Loucy (cell line): Measurements from ENCODE around the gene ZNF486.
"Not testable (repeated sequence)": the region's sequence is repeated elsewhere in the genome, so short reads cannot be mapped to it uniquely, and the experiment has no call there.

Experiments used
- H2AFZ ChIP-seq: fragments of 200-600 bp; sonication (generic); 2 replicates; pipeline ENCODE4 v1.6.0; 2016; ENCODE audit warnings: antibody characterized with exemption, mild to moderate bottlenecking, low read length, moderate library complexity
- H3F3A ChIP-seq: fragments of 200-600 bp; 2 replicates; pipeline ENCODE4 v1.6.0; 2016; ENCODE audit warnings: antibody characterized with exemption, low read depth, mild to moderate bottlenecking
- H3K27me3 ChIP-seq: fragments of 200-600 bp; sonication (generic); 2 replicates; pipeline ENCODE4 v1.6.1; 2014; ENCODE audit warnings: low read length, mild to moderate bottlenecking; ENCODE audit not compliant: insufficient read depth, poor library complexity, severe bottlenecking
- H3K36me3 ChIP-seq: fragments of 200-600 bp; sonication (generic); 2 replicates; pipeline ENCODE4 v1.6.1; 2016; ENCODE audit warnings: low read length; ENCODE audit not compliant: insufficient read depth
- H3K4me1 ChIP-seq: fragments of 200-600 bp; sonication (generic); 2 replicates; pipeline ENCODE4 v1.5.1; 2014; ENCODE audit warnings: low read length, mild to moderate bottlenecking; ENCODE audit not compliant: insufficient read depth, poor library complexity, severe bottlenecking
- H3K4me2 ChIP-seq: fragments of 200-600 bp; sonication (generic); 2 replicates; pipeline ENCODE4 v1.6.0; 2014; ENCODE audit warnings: antibody characterized with exemption, low read length, low read depth, mild to moderate bottlenecking; ENCODE audit not compliant: poor library complexity, severe bottlenecking
- H3K4me3 ChIP-seq: fragments of 200-600 bp; sonication (generic); 2 replicates; pipeline ENCODE4 v1.5.1; 2014; ENCODE audit warnings: low read length, mild to moderate bottlenecking, mixed read lengths; ENCODE audit not compliant: poor library complexity, severe bottlenecking
- H3K79me2 ChIP-seq: fragments of 200-600 bp; sonication (generic); 2 replicates; pipeline ENCODE4 v1.6.1; 2014; ENCODE audit warnings: low read length; ENCODE audit not compliant: insufficient read depth
- H3K9ac ChIP-seq: fragments of 200-600 bp; sonication (generic); 2 replicates; pipeline ENCODE4 v1.6.0; 2014; ENCODE audit warnings: mild to moderate bottlenecking, low read depth, low read length, moderate library complexity; ENCODE audit not compliant: poor library complexity, severe bottlenecking
- H3K9me2 ChIP-seq: fragments of 200-600 bp; sonication (generic); replicated peaks from 2 replicates; pipeline ENCODE4 v1.6.1; 2016; ENCODE audit warnings: low read depth, low read length, mixed read lengths
- H3K9me3 ChIP-seq: fragments of 200-600 bp; sonication (generic); 2 replicates; pipeline ENCODE4 v1.6.1; 2014; ENCODE audit warnings: mild to moderate bottlenecking, antibody characterized with exemption, low read length, low read depth; ENCODE audit not compliant: insufficient read depth
- H4K20me1 ChIP-seq: fragments of 200-600 bp; sonication (generic); 2 replicates; pipeline ENCODE4 v1.6.0; 2014; ENCODE audit warnings: antibody characterized with exemption, low read length, mild to moderate bottlenecking; ENCODE audit not compliant: insufficient read depth, poor library complexity, severe bottlenecking
- EZH2phosphoT487 ChIP-seq: fragments of 200-600 bp; IDR thresholded peaks from 2 replicates; pipeline ENCODE4 v1.6.1; 2018; ENCODE audit warnings: antibody characterized with exemption, mild to moderate bottlenecking, moderate library complexity, borderline replicate concordance
- TF ChIP-seq, protein P1 (sequence below): fragments of 200-600 bp; sonication (generic); conservative IDR thresholded peaks from 2 replicates; pipeline ENCODE4 v1.5.1; 2014; ENCODE audit warnings: mild to moderate bottlenecking, antibody characterized with exemption, low read length

Gene ZNF486

DNA sequence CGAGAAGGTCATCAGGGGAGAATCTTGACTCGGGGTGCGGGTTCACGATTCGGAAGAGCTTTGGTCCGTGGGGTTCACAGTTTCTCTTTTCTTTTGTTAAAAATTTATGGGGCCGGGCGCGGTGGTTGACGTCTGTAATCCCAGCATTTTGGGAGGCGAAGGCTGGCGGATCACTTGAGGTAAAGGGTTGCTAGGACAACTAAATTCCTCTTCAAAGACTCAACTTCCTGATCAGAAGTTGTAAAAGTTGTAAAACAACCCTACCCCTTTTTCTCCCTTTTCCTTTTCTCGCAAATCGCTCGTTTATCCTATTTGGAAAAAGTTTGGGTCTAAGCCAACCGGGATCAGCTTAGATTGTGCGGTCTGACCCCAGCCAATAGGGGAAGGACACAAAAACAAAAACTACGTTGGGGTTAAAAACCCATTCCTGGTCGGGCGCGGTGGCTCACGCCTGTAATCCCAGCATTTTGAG, 673 bp downstream of the ZNF486 start:
- H3F3A ChIP-seq: no peaks in the 10 kb centered on the region
- no peaks in the 10 kb centered on the region for H3K36me3 ChIP-seq
- no peaks in the 10 kb centered on the region for H3K9me3 ChIP-seq
- peak overlapping the region; percentile 81 for H3K9ac ChIP-seq
- peak overlapping the region; percentile 79 for H3K4me3 ChIP-seq
- no peaks in the 10 kb centered on the region for H3K9me2 ChIP-seq
- peaks cover 56% of the 10 kb centered on the region for H3K79me2 ChIP-seq
- H2AFZ ChIP-seq: no peak overlapping the region
- no peaks in the 10 kb centered on the region for H4K20me1 ChIP-seq
- H3K4me2 ChIP-seq: peak overlapping the region; percentile 70
- TF ChIP-seq EZH2phosphoT487: no peak
- TF ChIP-seq, protein P1, sequence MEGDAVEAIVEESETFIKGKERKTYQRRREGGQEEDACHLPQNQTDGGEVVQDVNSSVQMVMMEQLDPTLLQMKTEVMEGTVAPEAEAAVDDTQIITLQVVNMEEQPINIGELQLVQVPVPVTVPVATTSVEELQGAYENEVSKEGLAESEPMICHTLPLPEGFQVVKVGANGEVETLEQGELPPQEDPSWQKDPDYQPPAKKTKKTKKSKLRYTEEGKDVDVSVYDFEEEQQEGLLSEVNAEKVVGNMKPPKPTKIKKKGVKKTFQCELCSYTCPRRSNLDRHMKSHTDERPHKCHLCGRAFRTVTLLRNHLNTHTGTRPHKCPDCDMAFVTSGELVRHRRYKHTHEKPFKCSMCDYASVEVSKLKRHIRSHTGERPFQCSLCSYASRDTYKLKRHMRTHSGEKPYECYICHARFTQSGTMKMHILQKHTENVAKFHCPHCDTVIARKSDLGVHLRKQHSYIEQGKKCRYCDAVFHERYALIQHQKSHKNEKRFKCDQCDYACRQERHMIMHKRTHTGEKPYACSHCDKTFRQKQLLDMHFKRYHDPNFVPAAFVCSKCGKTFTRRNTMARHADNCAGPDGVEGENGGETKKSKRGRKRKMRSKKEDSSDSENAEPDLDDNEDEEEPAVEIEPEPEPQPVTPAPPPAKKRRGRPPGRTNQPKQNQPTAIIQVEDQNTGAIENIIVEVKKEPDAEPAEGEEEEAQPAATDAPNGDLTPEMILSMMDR: no peak
- no peaks in the 10 kb centered on the region for H3K27me3 ChIP-seq
- H3K4me1 ChIP-seq: peaks cover 21% of the 10 kb centered on the region

DNA sequence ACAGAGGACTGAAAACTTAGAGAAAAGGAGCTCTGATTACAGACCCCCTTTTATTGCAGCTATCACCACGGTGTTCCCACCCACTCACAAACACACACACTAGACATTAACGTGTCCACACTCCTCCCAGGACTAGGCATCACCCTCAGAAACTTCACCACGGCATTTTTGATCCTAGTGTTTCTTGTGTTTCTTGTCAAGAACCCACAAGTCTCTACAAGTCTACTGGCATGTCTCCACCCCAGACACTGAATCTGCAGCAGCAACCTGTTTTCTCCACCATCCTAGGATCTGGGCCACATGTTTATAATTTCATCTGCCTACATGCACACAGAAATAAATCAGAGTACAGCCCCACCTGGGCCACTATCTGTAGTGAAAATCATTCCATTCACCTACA, 4.3 kb downstream of the ZNF486 start:
- H3K4me3 ChIP-seq: peak overlapping the region; percentile 52

DNA sequence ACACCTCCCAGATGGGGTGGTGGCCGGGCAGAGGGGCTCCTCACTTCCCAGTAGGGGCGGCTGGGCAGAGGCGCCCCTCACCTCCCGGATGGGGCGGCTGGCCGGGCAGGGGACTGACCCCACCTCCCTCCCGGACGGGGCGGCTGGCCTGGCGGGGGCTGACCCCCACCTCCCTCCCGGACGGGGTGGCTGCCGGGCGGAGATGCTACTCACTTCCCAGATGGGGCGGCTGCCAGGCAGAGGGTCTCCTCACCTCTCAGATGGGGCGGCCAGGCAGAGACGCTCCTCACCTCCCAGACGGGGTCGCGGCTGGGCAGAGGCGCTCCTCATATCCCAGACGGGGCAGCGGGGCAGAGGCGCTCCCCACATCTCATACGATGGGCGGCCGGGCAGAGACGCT, 8.8 kb downstream of the ZNF486 start:
- H3K27me3 ChIP-seq, H3K9me3 ChIP-seq, H3K4me2 ChIP-seq, H3K36me3 ChIP-seq, H3K4me3 ChIP-seq, H3F3A ChIP-seq, H4K20me1 ChIP-seq, H3K9ac ChIP-seq, H3K4me1 ChIP-seq, H2AFZ ChIP-seq, H3K9me2 ChIP-seq: not testable (repeated sequence)
- peaks cover 28% of the 10 kb centered on the region; the same call in 1 of the 2 replicates for H3K79me2 ChIP-seq

More for the DNA sequence above, 4.3 kb downstream of the ZNF486 start:
- H3K79me2 ChIP-seq: peaks cover 66% of the 10 kb centered on the region
- H3K4me2 ChIP-seq: peak overlapping the region; percentile 63
- H3K4me1 ChIP-seq: peaks cover 9% of the 10 kb centered on the region
- no peaks in the 10 kb centered on the region for H3F3A ChIP-seq
- H3K9ac ChIP-seq: peak overlapping the region; percentile 30
- TF ChIP-seq, protein P1: no peak
- no peak for TF ChIP-seq EZH2phosphoT487
- H3K27me3 ChIP-seq: no peaks in the 10 kb centered on the region
- no peaks in the 10 kb centered on the region for H3K9me2 ChIP-seq
- no peak overlapping the region for H2AFZ ChIP-seq
- no peaks in the 10 kb centered on the region for H4K20me1 ChIP-seq
- no peaks in the 10 kb centered on the region for H3K36me3 ChIP-seq
- no peaks in the 10 kb centered on the region for H3K9me3 ChIP-seq

DNA sequence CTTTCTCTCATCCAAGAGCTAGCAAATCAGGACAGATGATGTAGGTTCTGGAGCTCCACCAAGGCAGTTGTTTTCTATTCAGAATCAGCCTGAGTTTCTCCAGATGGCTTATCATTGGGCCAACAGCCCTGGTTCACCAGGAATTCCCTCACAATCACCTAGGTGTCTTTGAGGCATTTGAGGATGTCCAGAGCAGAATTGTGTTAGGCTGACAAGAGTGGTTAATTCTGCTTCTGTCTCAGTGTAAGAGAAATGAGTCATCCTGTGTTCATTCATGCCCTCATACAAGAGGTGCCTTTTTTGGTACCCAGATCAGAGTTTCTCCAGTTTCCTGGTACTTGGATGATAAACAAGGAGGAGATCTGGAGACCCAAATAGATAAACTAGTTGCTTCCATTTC, 12.9 kb downstream of the ZNF486 start:
- not testable (repeated sequence) for H3K4me2 ChIP-seq, H3K4me3 ChIP-seq, H3K79me2 ChIP-seq, H3K27me3 ChIP-seq, H3K9ac ChIP-seq, H3K9me2 ChIP-seq, H3K9me3 ChIP-seq, H2AFZ ChIP-seq, H4K20me1 ChIP-seq, H3F3A ChIP-seq, H3K36me3 ChIP-seq, H3K4me1 ChIP-seq
